SK-N-MC (cell line): ENCODE results near the gene TUBB2B.

Experiments used
- EZH2 ChIP-seq: fragments of 200-600 bp; sonication (generic); IDR thresholded peaks from one replicate; pipeline ENCODE4 v1.6.1; 2017; ENCODE audit warnings: antibody characterized with exemption
- FOXP2 ChIP-seq: optimal IDR thresholded peaks from 2 replicates; pipeline ENCODE3; 2011; ENCODE audit warnings: mild to moderate bottlenecking, moderate library complexity; ENCODE audit not compliant: insufficient read depth; ENCODE audit errors: extremely low read length, control extremely low read depth
- POLR2AphosphoS5 ChIP-seq: IDR thresholded peaks from 2 replicates; pipeline ENCODE4 v1.6.1; 2012; ENCODE audit warnings: mild to moderate bottlenecking, low read depth, low read length, borderline replicate concordance

DNA sequence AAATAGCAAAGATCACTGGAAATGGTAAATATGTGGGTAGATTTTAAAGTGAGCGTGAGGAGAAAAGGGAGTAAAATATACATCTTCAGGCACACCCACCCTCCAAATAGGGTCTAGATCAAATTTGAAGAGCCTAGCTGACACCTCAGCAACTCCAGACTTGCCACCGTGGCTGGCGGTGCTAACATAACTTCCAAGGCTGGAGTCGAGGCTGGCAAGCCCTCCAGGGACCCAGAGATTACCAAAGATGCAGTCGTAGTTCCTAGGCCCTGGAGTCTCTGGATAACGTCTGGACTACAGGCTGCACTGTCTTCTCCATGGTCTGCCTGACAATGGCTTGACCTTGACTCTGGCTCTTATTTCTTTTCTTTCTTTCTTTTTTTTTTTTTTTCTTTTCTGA lies 22.5 kb downstream of the TUBB2B start:
- TF ChIP-seq EZH2 (no peak), POLR2AphosphoS5 (no peak), FOXP2 (no peak)
